Spleen (tissue), 7 donors: ENCODE measurements around the gene MAST2.

ENCODE experiments used
- CTCF ChIP-seq, 11 experiments: fragments of 200-600 bp in 7 of 11; fragments of 450-650 bp in 4 of 11; sonication (generic) in 4 of 11; IDR thresholded peaks in 8 of 11; conservative IDR thresholded peaks in 3 of 11; 1 replicate in 7 of 11; 2 replicates in 4 of 11; pipeline versions ENCODE4 v1.4.0 to v1.8.0; 2016 to 2021; ENCODE audit warnings: antibody characterized with exemption in 11 of 11, inconsistent platforms in 4 of 11, mild to moderate bottlenecking in 1 of 11
- POLR2A ChIP-seq, 3 donors: fragments of 450-650 bp; IDR thresholded peaks; one replicate each; pipeline ENCODE4 v1.5.1; 2017; ENCODE audit warnings: antibody characterized with exemption in 3 of 3, mild to moderate bottlenecking in 1 of 3
- POLR2AphosphoS5 ChIP-seq, 3 donors: sonication (generic); formaldehyde crosslinking; IDR thresholded peaks; one replicate each; pipeline ENCODE4 v1.5.1; 2017; ENCODE audit warnings: antibody characterized with exemption in 3 of 3
- donor health status: DM: no; HTN: no; CAD: no; lungs with moderate emphysema.
- donor health status: DM: no; HTN: no; CAD: no.
- donor health status: DM: no; HTN: no; CAD: no.

GRCh38 chr1:45987204-45987603 lies 183.8 kb downstream of the MAST2 start:
- TF ChIP-seq CTCF (IDR thresholded peaks at IDR 0.05 in 8 of 11, conservative IDR thresholded peaks at IDR 0.05 in 3 of 11) (no peak), POLR2AphosphoS5 (IDR thresholded peaks at IDR 0.05) (no peak), POLR2A (IDR thresholded peaks at IDR 0.05) (no peak)
